IMR-90 (cell line): ENCODE measurements around the gene MEIS2.

Experiments used
- CHD1 ChIP-seq: IDR thresholded peaks from 2 replicates; pipeline ENCODE4 v1.6.1; 2012; ENCODE audit warnings: low read depth, low read length, improper control_type of control experiment
- CTCF ChIP-seq: conservative IDR thresholded peaks from 2 replicates; pipeline ENCODE4 v1.5.1; 2012; ENCODE audit warnings: mild to moderate bottlenecking, low read depth, low read length, improper control_type of control experiment
- POLR2A ChIP-seq: IDR thresholded peaks from 2 replicates; pipeline ENCODE4 v1.6.1; 2012; ENCODE audit warnings: mild to moderate bottlenecking, low read depth, low read length

- TF ChIP-seq CTCF (no peak), POLR2A (no peak), CHD1 (no peak)
Measured at GRCh38 chr15:36996538-36997181, 103.7 kb downstream of the MEIS2 start.
